HG02763 (cell line): Measurements from ENCODE around the gene DOK7.

Experiments used
- ATAC-seq: cut with Tn5 transposase; IDR thresholded peaks from one replicate; pipeline ENCODE4 v1.9.1; 2021; ENCODE audit warnings: mild to moderate bottlenecking, moderate library complexity; ENCODE audit not compliant: unreplicated experiment

Gene DOK7

GRCh38 chr4:3518941-3519340 is 55.8 kb downstream of the DOK7 start:
- no peak for ATAC-seq

DNA sequence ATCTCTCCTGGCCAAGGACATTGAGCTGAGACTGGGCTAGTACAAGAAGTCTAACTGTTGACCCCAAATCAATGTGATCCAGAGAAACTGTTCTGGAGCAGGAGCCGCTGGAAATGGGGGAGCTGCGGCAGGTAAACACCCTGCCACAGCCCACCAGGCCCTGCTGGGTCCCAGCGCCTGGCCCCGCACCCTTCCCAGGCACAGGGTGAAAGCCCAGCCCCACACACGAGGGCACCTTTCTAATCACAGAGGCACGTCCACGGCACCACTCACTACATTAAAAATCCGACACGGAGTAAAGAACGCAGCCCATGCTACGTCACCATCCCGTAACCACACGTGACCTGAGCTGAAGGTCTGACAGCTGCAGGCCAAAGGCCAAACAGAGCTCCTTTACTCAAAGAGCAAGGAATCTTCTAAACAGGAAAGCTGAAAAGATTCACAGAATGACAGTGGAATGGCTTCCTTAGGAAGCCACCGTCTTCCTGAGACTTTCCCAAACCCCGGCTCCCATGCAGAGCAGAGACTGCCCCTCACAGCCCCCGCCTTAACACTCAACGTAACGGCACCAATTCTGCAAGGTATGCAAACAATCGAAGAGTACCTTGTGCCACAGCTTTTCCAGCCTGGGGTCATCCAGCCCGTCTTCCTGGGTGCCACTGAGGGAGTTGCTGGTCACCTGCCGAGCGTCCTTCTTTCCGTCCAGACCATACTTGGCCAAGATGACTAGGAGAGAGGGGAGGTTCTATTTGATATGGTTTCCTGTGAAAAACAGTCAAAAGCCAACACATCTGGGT is 56.6 kb downstream of the DOK7 start:
- ATAC-seq, result no peak

DNA sequence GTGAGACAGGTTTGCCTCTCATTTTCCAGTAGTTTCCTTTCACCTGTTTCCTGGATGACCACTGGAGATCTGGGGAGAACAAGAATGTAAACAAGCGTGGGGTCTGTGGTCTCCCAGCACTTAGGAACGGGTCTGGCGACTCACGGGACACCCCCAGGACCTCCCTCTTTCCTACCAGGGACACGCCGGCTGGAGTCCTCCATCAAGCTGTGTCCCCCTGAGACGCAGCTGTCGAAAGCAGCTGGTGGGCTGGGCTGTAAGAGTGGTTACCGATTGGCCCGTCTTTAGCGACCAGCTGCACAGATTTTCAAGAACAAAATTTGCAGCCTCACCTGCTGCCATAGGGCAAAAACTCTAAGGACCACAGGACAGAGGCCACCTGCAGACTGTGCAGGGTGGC is 57.2 kb downstream of the DOK7 start:
- no peak for ATAC-seq

- ATAC-seq, result no peak
Observed at GRCh38 chr4:3520796-3521600, 57.9 kb downstream of the DOK7 start.

- ATAC-seq, result no peak
Observed at GRCh38 chr4:3521621-3522325, 58.7 kb downstream of the DOK7 start.

- ATAC-seq, result no peak
Observed at GRCh38 chr4:3522326-3522640, 59.2 kb downstream of the DOK7 start.

GRCh38 chr4:3522651-3523050 is 59.5 kb downstream of the DOK7 start:
- ATAC-seq, result no peak

DNA sequence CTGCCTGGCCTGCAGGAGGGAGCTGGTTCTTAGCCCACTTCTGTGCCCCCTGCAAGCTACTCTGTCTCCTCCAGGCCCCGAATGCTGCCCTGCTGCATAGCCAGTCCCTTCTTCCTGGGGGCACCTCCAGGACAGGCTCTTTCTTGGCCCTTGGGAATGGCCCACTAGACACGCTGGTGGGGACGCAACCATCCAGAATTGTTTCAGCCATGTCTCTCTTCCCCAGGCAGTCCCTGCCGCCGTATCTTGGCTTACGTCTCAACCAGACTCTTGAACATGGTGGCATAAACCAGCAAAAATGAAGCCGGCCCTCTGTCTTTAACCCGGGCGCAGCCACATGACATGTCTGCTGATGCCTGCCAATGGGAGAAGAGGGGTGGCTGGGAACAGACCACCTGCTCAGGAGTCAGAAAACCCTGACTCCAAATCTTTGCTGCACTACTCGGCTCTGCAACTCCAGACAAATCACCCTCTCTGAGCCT is 60.1 kb downstream of the DOK7 start:
- ATAC-seq, result no peak

GRCh38 chr4:3523628-3524221 is 60.6 kb downstream of the DOK7 start:
- no peak for ATAC-seq

DNA sequence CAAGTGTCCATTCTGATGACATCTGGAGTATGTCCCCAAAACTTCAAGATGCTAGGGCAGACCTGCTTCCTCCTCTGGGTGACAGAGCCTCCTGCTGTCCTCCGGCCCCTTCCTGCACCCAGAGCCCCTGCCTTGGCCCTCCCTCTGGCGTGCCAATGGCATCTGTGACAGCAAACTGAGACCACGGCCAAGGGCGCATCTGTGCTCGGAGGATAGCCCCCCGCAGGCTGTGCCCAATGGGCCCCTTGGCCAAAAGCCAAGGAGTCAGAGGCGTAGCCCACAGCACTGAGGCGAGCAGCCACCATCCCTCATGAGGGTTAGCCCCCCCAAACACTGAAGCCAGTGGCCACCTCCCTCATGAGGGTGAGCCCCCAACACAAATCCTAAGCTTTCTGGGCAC is 61.2 kb downstream of the DOK7 start:
- ATAC-seq, result no peak

- no peak for ATAC-seq
Observed at GRCh38 chr4:3524920-3525319, 61.8 kb downstream of the DOK7 start.

DNA sequence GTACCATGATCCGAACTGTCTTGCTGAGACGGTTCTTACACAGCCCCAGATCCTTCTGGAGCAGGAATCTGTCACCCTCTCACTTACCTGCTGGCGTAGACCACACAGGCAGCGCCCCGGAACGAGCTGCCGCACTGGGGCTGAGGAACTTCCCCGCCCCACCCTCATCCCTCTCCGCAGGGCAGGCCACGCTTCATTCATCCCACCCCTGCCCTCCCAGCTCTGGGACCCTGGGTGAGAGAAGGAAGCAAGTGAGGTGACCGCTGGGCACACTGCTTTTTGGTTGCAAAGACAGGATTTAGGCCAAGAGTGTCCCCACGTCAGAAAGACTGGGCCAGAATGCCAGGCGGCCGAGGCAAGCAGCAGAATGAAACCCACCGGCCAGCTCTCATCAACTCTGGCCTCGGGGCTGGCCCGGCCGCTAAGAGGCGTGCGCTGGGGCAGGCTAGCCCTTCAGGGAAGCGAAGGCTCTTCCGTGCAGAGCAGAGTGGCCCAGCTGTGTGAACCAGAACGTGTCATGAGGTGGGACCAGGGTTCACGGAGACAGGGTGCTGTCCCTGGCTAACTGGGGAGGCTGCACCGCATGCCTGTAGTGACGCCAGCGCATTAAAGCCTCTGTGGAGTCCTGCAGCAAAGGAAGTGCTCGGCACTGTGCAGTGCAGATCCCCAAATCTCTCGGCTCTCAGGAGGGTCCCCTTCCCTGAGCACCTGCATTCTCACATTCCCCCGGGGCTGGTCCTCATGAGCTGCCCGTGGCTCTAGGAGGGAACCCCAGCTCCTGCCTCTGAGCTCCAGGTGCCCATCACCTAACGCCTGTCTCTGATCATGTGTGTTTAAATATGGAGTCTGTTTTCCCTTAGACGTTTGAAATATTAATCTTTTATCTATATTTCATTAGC is 62.7 kb downstream of the DOK7 start:
- ATAC-seq, result no peak

- ATAC-seq, result no peak
Observed at GRCh38 chr4:3526456-3526855, 63.4 kb downstream of the DOK7 start.

DNA sequence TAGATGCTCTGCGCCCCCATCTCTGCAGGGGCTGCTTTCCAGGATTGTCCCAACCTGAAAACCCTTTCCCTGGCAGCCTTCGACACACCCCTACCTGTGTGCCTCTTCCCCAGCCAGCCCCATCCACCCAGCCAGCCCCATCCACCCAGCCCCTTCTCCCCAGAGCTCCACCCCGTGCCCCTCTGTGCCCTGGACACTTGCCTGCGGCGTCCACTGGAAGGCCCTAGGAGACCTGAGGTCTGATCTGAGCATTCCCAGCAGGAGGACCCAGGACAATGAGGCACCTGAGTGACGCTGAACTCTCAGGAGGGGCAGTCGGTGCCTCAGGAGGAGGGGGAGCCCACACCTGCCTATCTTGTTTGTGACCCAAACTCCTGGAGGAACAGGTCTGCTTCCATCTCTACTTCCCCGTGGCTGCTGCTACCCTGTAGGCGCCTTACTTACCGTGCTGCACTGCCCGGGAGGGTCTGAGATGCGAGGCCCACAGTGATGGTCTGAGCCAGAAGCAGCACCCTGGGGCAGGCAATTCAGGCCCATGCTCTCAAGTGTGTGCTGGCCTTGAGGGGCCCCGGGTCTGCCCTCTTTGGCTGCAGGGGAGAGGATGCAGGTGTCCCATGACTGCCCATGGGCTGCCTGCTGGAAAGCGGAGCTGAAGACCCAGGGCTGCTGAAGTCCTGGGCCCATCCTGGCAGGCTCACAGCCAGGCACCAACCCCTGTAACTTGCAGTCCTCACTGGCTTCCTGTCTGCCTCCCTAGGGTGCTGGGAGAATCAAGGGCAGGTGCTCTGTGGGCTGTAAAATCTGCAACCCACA is 64.2 kb downstream of the DOK7 start:
- no peak for ATAC-seq

DNA sequence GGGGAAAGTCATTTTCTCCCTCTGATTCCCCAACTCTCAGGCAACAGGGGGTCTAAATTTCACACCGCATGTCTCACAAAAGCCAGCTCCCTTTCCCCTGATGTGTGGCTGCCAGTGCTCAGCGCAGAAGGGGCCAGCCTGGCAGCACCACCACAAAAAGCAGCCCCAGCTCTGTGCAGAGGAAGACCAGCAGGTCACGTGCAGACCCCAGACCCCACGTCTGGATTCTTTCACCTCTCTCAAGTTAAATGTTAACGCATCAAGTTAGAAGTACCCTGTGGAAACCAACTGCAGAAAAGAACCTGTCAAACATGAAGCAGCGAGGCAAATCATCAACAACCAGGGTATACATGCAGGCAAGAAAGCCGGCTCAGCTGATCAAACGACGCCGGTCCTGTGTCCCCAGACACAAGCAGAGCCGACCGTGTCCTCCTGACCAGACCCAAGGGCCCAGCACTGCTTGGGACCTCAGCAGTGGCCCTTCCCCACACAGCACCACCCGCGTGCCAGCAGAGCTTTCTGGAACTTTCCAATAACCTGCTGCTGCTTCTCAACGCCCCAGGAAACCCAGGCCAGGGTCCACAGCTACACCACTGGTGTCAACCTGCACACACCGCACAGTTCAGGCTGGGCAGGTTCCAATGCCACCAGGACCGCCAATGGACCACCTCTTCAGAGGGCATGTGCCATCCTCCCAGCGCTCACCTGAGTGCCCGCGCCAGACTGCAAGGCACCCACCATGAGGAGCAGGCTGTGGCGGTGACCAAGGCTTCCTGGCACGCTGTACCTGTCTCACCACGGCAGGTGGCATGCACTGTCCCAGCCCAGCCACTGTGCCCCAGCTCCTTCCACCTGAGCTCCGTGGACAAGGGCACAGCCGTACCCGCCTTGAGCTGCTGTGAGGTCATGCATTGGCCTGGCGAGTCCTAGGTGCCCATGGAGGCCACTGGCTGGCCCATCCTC is 65.1 kb downstream of the DOK7 start:
- no peak for ATAC-seq

- ATAC-seq, result no peak
Observed at GRCh38 chr4:3529363-3529762, 66.3 kb downstream of the DOK7 start.

DNA sequence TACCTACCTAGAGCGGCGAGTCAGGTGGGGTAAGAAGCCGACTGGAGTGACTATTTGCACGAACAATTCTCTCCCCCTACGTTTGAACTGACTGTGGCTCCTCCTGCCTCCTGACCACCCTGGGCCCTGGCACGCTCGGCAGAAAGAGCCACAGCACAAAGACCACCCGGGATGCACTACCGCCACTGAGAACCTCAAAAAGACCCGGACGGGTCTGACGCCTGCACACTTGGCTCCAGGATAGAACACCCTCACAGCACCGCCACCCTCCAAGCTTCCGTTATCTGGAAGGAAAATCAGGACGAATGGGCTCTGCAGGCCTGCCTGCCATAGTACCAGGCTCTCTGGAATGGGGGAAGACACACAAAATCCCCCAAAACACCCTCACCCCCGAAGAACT is 66.9 kb downstream of the DOK7 start:
- no peak for ATAC-seq

DNA sequence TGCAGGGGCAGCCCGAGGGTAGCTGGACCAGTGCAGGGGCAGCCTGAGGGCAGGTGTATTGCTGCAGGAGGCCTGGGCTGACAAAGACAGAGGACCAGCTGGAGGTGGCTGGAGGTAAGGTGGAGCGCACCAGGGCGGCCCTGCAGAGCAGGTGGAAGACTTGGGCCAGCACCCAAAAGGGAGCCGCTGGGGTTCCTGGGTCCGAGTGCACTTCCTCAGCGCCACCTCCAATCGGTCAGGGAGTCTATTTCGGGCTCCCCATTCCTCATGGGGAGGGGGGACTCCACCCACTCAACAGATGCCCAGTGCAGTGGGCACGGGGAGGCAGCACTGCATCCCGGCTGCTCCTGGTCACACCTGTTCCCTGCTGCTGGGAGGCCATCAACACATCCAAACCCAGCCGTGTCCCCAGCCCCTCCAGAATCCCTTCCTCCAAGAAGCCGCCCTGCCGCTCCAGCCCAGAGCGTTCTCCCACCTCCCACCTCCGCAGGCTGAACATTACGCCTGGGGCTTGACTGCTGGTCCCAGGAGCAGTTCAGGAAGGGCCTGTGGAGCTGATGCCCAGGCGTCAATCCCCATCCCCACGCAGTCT is 67.7 kb downstream of the DOK7 start:
- ATAC-seq, result no peak
